Measurements from ENCODE around the gene BTBD9. TPM values are rescaled to one million over a fixed set of nuclear protein-coding genes. Genes with fewer than 3 reads are reported as not detected.

Gene BTBD9
- total RNA-seq, 4 donors from 2014 or later = 9.2 to 16.3 (median 11.6) TPM

GRCh38 chr6:38182426-38182825 is 457.3 kb downstream of the BTBD9 start:
- Histone ChIP-seq H3K27me3 (no peaks in the 10 kb centered on the region), H3K27ac (no peak overlapping the region), H3K9me3 (no peaks in the 10 kb centered on the region), H3K36me3 (peaks cover 0 to 5% (median 0%) of the 10 kb centered on the region in 3 donors), H3K4me3 (no peak overlapping the region), H3K4me1 (peaks cover 0 to 16% (median 0%) of the 10 kb centered on the region in 3 donors)
- no peak for TF ChIP-seq POLR2A (IDR thresholded peaks at IDR 0.05)
- no peak for TF ChIP-seq CTCF (IDR thresholded peaks at IDR 0.05)
- DNase-seq = no peak
- WGBS, 2 donors = 100% methylated on average over 4 to 6 of the region's 6 CpGs
- intact Hi-C loops (cut with DNase I) = loop anchor here (10.0 kb wide), 1 partner anchor 292 kb away; no protein-coding TSS in a partner anchor

- no peak for DNase-seq
- intact Hi-C loops (cut with DNase I) = loop anchor here (10.0 kb wide), 1 partner anchor 294 kb away; no protein-coding TSS in a partner anchor
- WGBS, 2 donors = 94 to 95% methylated on average over 12 of the region's 12 CpGs
- Histone ChIP-seq H3K36me3 (peaks cover 0 to 2% (median 0%) of the 10 kb centered on the region in 3 donors), H3K4me1 (peaks cover 0 to 33% (median 7%) of the 10 kb centered on the region in 3 donors), H3K9me3 (no peaks in the 10 kb centered on the region), H3K27me3 (no peaks in the 10 kb centered on the region), H3K27ac (no peak overlapping the region), H3K4me3 (no peak overlapping the region)
- no peak for TF ChIP-seq POLR2A (IDR thresholded peaks at IDR 0.05)
- no peak for TF ChIP-seq CTCF (IDR thresholded peaks at IDR 0.05)
Observed at GRCh38 chr6:38180586-38180985, 459.1 kb downstream of the BTBD9 start.

GRCh38 chr6:38179794-38180430 is 459.8 kb downstream of the BTBD9 start:
- TF ChIP-seq CTCF (IDR thresholded peaks at IDR 0.05) = no peak
- H3K27me3 ChIP-seq = no peaks in the 10 kb centered on the region
- no peaks in the 10 kb centered on the region for H3K9me3 ChIP-seq
- no peak for DNase-seq
- H3K4me3 ChIP-seq = no peak overlapping the region
- intact Hi-C loops (cut with DNase I) = loop anchor here (10.0 kb wide), 1 partner anchor 295 kb away; no protein-coding TSS in a partner anchor
- H3K4me1 ChIP-seq = peaks cover 0 to 33% (median 7%) of the 10 kb centered on the region in 3 donors
- WGBS, 2 donors = 85 to 90% methylated on average over 7 to 8 of the region's 12 CpGs
- peaks cover 0 to 3% (median 0%) of the 10 kb centered on the region in 3 donors for H3K36me3 ChIP-seq
- no peak overlapping the region for H3K27ac ChIP-seq

GRCh38 chr6:38179300-38179699 is 460.4 kb downstream of the BTBD9 start:
- WGBS, 2 donors = 86 to 100% methylated on average over 1 to 7 of the region's 7 CpGs
- TF ChIP-seq POLR2A (IDR thresholded peaks at IDR 0.05) = no peak
- TF ChIP-seq CTCF (IDR thresholded peaks at IDR 0.05) = no peak
- DNase-seq = no peak
- no peaks in the 10 kb centered on the region for H3K9me3 ChIP-seq
- no peak overlapping the region for H3K27ac ChIP-seq
- H3K4me3 ChIP-seq = no peak overlapping the region
- H3K27me3 ChIP-seq = no peaks in the 10 kb centered on the region
- H3K4me1 ChIP-seq = peaks cover 0 to 39% (median 7%) of the 10 kb centered on the region in 3 donors
- intact Hi-C loops (cut with DNase I) = no loop called here
- peaks cover 0 to 6% (median 0%) of the 10 kb centered on the region in 3 donors for H3K36me3 ChIP-seq

- peaks cover 0 to 6% (median 0%) of the 10 kb centered on the region in 3 donors for H3K36me3 ChIP-seq
- TF ChIP-seq CTCF (IDR thresholded peaks at IDR 0.05) = no peak
- TF ChIP-seq POLR2A (IDR thresholded peaks at IDR 0.05) = no peak
- no peak overlapping the region for H3K4me3 ChIP-seq
- no peaks in the 10 kb centered on the region for H3K9me3 ChIP-seq
- H3K4me1 ChIP-seq = peaks cover 0 to 40% (median 7%) of the 10 kb centered on the region in 3 donors
- intact Hi-C loops (cut with DNase I) = no loop called here
- H3K27me3 ChIP-seq = no peaks in the 10 kb centered on the region
- DNase-seq = no peak
- H3K27ac ChIP-seq = peak overlapping the region in 1 of 4 donors; percentile 78
- 77 to 83% methylated on average over 2 of the region's 2 CpGs for WGBS, 2 donors
Observed at GRCh38 chr6:38178584-38178886, 461.2 kb downstream of the BTBD9 start.
